ENCODE measurements around the gene POGZ. TPM values are rescaled to one million over a fixed set of nuclear protein-coding genes. Genes with fewer than 3 reads are reported as not detected.

Gene POGZ
- polyA plus RNA-seq, 2 of the 4 experiments (the other 2 are of a cell fraction), result 20.8 to 44.1 TPM

GRCh38 chr1:151399324-151400171 lies 59.7 kb downstream of the POGZ start, which contains the start of gene PSMB4:
PSMB4 (plus strand) TSS chr1:151399573; CDS start chr1:151399588, 15 bp downstream.
- peak; percentile 92 to 94 for ATAC-seq
- Histone ChIP-seq H3K9me3 (peaks cover 2% of the 10 kb centered on the region; the same call in 1 of the 3 replicates), H3K4me1 (peaks cover 16% of the 10 kb centered on the region), H3K27ac (peak within 1 kb of the TSS; percentile 84 to 95), H3K4me3 (peak within 1 kb of the TSS; percentile 69), H3K4me2 (peak within 1 kb of the TSS; percentile 92)
- peak; percentile 59 for FAIRE-seq
- 2% methylated on average over 61 of the region's 63 CpGs for WGBS (ENCODE audit: missing lambda C conversion rate)
- ChIA-PET CTCF (interaction anchor here (0.6 to 4.4 kb wide), 19 partner anchors 8 to 335 kb away, joined by 3 to 32 read pairs (median 4); partner anchors contain the start of genes RFX5 and SELENBP1), POLR2A (interaction anchor here (0.6 to 1.9 kb wide), 9 partner anchors 13 to 363 kb away, joined by 3 to 9 read pairs (median 3); partner anchors contain the start of genes MRPL9, PI4KB, PSMD4 and RFX5)
- DNase-seq (ENCODE audit: low read depth in 1 of 2, low spot score in 1 of 2), result peak; percentile 88 to 95
- no peak for TF ChIP-seq FOXS1 (CRISPR knock-in tag; IDR thresholded peaks at IDR 0.05)
- TF ChIP-seq NR3C1 (IDR thresholded peaks at IDR 0.05), result no peak
- TF ChIP-seq ESRRA (IDR thresholded peaks at IDR 0.05; ENCODE audit: borderline replicate concordance, low read length), result no peak
- TF ChIP-seq NFE2L2 (conservative IDR thresholded peaks at IDR 0.05; ENCODE audit: low read length), result no peak
- TF ChIP-seq CHD4 (IDR thresholded peaks at IDR 0.05; ENCODE audit: borderline replicate concordance), result no peak
- TF ChIP-seq SMC3 (IDR thresholded peaks at IDR 0.05), result peak; percentile 48; the same call in 2 of the 3 replicates
- TF ChIP-seq HOXB13 (CRISPR knock-in tag; IDR thresholded peaks at IDR 0.05; ENCODE audit: low read depth), result no peak
- no peak for TF ChIP-seq FOSL2 (IDR thresholded peaks at IDR 0.05)
- no peak for TF ChIP-seq FOSL2 (CRISPR knock-in tag; IDR thresholded peaks at IDR 0.05)
- TF ChIP-seq CBX8 (IDR thresholded peaks at IDR 0.05), result no peak
- TF ChIP-seq PHF8 (IDR thresholded peaks at IDR 0.05; ENCODE audit: borderline replicate concordance, low read depth), result peak; percentile 95
- 0 out of 2 replicates have a peak, but pooled peaks have one; percentile 14 for TF ChIP-seq HMGXB4 (CRISPR knock-in tag; IDR thresholded peaks at IDR 0.05; ENCODE audit: borderline replicate concordance)
- no peak for TF ChIP-seq EP300 (IDR thresholded peaks at IDR 0.05)
- TF ChIP-seq, protein P1, sequence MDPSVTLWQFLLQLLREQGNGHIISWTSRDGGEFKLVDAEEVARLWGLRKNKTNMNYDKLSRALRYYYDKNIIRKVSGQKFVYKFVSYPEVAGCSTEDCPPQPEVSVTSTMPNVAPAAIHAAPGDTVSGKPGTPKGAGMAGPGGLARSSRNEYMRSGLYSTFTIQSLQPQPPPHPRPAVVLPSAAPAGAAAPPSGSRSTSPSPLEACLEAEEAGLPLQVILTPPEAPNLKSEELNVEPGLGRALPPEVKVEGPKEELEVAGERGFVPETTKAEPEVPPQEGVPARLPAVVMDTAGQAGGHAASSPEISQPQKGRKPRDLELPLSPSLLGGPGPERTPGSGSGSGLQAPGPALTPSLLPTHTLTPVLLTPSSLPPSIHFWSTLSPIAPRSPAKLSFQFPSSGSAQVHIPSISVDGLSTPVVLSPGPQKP (IDR thresholded peaks at IDR 0.05; ENCODE audit: low read depth, low read length), result no peak
- no peak for TF ChIP-seq MAZ (IDR thresholded peaks at IDR 0.05; ENCODE audit: borderline replicate concordance, low read depth, low read length)
- no peak for TF ChIP-seq BHLHE40 (IDR thresholded peaks at IDR 0.05; ENCODE audit: low read depth, low read length)
- TF ChIP-seq HEYL (CRISPR knock-in tag; IDR thresholded peaks at IDR 0.05), result no peak
- TF ChIP-seq KDM5A (IDR thresholded peaks at IDR 0.05), result peak; percentile 68
- no peak for TF ChIP-seq JUNB (IDR thresholded peaks at IDR 0.05)
- TF ChIP-seq CBX2 (IDR thresholded peaks at IDR 0.05; ENCODE audit: borderline replicate concordance, low read depth), result no peak
- no peak for TF ChIP-seq RARB (CRISPR knock-in tag; IDR thresholded peaks at IDR 0.05)
- no peak for TF ChIP-seq KDM1A (IDR thresholded peaks at IDR 0.05; ENCODE audit: low read depth)
- TF ChIP-seq EHF (CRISPR knock-in tag; IDR thresholded peaks at IDR 0.05), result no peak
- no peak for TF ChIP-seq TFCP2L1 (CRISPR knock-in tag; IDR thresholded peaks at IDR 0.05)
- peak; percentile 50; the same call in 1 of the 2 replicates for TF ChIP-seq MYC (IDR thresholded peaks at IDR 0.05; ENCODE audit: borderline replicate concordance, low read length)
- TF ChIP-seq TP53 (CRISPR knock-in tag; IDR thresholded peaks at IDR 0.05), result no peak
- 0 out of 2 replicates have a peak, but pooled peaks have one; percentile 30 for TF ChIP-seq RCOR1 (IDR thresholded peaks at IDR 0.05; ENCODE audit: low read depth, low read length)
- TF ChIP-seq GATA3 (IDR thresholded peaks at IDR 0.05; ENCODE audit: borderline replicate concordance), result no peak
- no peak for TF ChIP-seq E2F6 (IDR thresholded peaks at IDR 0.05; ENCODE audit: borderline replicate concordance, low read depth)
- TF ChIP-seq PBX3 (IDR thresholded peaks at IDR 0.05), result no peak
- no peak for TF ChIP-seq ZSCAN20 (CRISPR knock-in tag; IDR thresholded peaks at IDR 0.05)
- no peak for TF ChIP-seq RNF2 (IDR thresholded peaks at IDR 0.05; ENCODE audit: borderline replicate concordance, low read depth)
- TF ChIP-seq ZFP36 (IDR thresholded peaks at IDR 0.05; ENCODE audit: borderline replicate concordance, partially characterized antibody), result no peak
- no peak for TF ChIP-seq POLR2AphosphoS2 (conservative IDR thresholded peaks at IDR 0.05; ENCODE audit: low read length)
- peak; percentile 48 for TF ChIP-seq POLR2A (IDR thresholded peaks at IDR 0.05; ENCODE audit: low read length)
- peak; percentile 83 for TF ChIP-seq MAX (IDR thresholded peaks at IDR 0.05)
- TF ChIP-seq, protein P2, sequence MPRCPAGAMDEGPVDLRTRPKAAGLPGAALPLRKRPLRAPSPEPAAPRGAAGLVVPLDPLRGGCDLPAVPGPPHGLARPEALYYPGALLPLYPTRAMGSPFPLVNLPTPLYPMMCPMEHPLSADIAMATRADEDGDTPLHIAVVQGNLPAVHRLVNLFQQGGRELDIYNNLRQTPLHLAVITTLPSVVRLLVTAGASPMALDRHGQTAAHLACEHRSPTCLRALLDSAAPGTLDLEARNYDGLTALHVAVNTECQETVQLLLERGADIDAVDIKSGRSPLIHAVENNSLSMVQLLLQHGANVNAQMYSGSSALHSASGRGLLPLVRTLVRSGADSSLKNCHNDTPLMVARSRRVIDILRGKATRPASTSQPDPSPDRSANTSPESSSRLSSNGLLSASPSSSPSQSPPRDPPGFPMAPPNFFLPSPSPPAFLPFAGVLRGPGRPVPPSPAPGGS (IDR thresholded peaks at IDR 0.05), result peak; percentile 66; the same call in 1 of the 3 replicates
